SW480 (cell line): ENCODE measurements around the gene USP9X.
"Not testable (repeated sequence)": the region's sequence is repeated elsewhere in the genome, so short reads cannot be mapped to it uniquely, and the experiment has no call there.

ENCODE experiments used
- DNase-seq: peaks from one replicate; pipeline ENCODE4 v3.0.0-alpha.2; 2016; ENCODE audit warnings: low spot score

USP9X gene

GRCh38 chrX:41084893-41085511 is at the start of gene USP9X:
USP9X (plus strand) TSS chrX:41085445; CDS start chrX:41123629, 38,184 bp downstream.
- DNase-seq: peak; percentile 88

- DNase-seq: no peak
These were observed 49.7 kb upstream of the USP9X start for GRCh38 chrX:41035582-41035981.

- no peak for DNase-seq
These were observed 48.4 kb upstream of the USP9X start for GRCh38 chrX:41036668-41037326.

GRCh38 chrX:41043196-41043595 is 42.0 kb upstream of the USP9X start:
- DNase-seq: no peak

- DNase-seq: no peak
These were observed 41.4 kb upstream of the USP9X start for GRCh38 chrX:41043674-41044345.

GRCh38 chrX:41045960-41046567 is 39.2 kb upstream of the USP9X start:
- DNase-seq: no peak

GRCh38 chrX:41047878-41048534 is 37.2 kb upstream of the USP9X start:
- DNase-seq: no peak

GRCh38 chrX:41050359-41050758 is 34.9 kb upstream of the USP9X start:
- no peak for DNase-seq

GRCh38 chrX:41051288-41051687 is 34.0 kb upstream of the USP9X start:
- no peak for DNase-seq

- no peak for DNase-seq
These were observed 29.5 kb upstream of the USP9X start for GRCh38 chrX:41055740-41056139.

GRCh38 chrX:41063276-41063675 is 22.0 kb upstream of the USP9X start:
- DNase-seq: not testable (repeated sequence)

- DNase-seq: no peak
These were observed 21.2 kb upstream of the USP9X start for GRCh38 chrX:41064018-41064417.

- DNase-seq: no peak
These were observed 18.9 kb upstream of the USP9X start for GRCh38 chrX:41066391-41066790.

GRCh38 chrX:41066969-41067368 is 18.3 kb upstream of the USP9X start:
- no peak for DNase-seq

- no peak for DNase-seq
These were observed 17.5 kb upstream of the USP9X start for GRCh38 chrX:41067721-41068120.

GRCh38 chrX:41076742-41077141 is 8.5 kb upstream of the USP9X start:
- DNase-seq: no peak

GRCh38 chrX:41081821-41082220 is 3.4 kb upstream of the USP9X start:
- DNase-seq: no peak

GRCh38 chrX:41082783-41083182 is 2.5 kb upstream of the USP9X start:
- DNase-seq: no peak

GRCh38 chrX:41084044-41084892 is 977 bp upstream of the USP9X start:
- peak; percentile 95 for DNase-seq

- DNase-seq: peak; percentile 47
These were observed 250 bp downstream of the USP9X start for GRCh38 chrX:41085512-41085877.

GRCh38 chrX:41085878-41086626 is 807 bp downstream of the USP9X start:
- peak; percentile 49 for DNase-seq
